HCT116 (cell line): ENCODE data around the gene MYOF.

Experiments used
- EGR1 ChIP-seq: IDR thresholded peaks from 2 replicates; pipeline ENCODE4 v1.6.1; 2012; ENCODE audit warnings: low read depth
- FOSL1 ChIP-seq: IDR thresholded peaks from 2 replicates; pipeline ENCODE4 v1.6.1; 2012; ENCODE audit warnings: low read depth
- POLR2A ChIP-seq: IDR thresholded peaks from 2 replicates; pipeline ENCODE4 v1.7.0; 2011; ENCODE audit warnings: borderline replicate concordance; ENCODE audit not compliant: insufficient read depth, insufficient read length; ENCODE audit errors: extremely low read depth
- POLR2AphosphoS5 ChIP-seq: IDR thresholded peaks from 2 replicates; pipeline ENCODE4 v1.6.1; 2011; ENCODE audit warnings: mild to moderate bottlenecking, low read depth, low read length, moderate library complexity
- SRF ChIP-seq: IDR thresholded peaks from 2 replicates; pipeline ENCODE4 v1.6.1; 2012; ENCODE audit warnings: low read depth
- TF ChIP-seq, protein P1 (sequence below), 3 experiments: fragments of 200-600 bp in 1 of 3; sonication (generic) in 1 of 3; IDR thresholded peaks in 2 of 3; conservative IDR thresholded peaks in 1 of 3; 2 replicates each; pipeline ENCODE4 v1.5.1; 2012 to 2017; ENCODE audit warnings: low read depth in 2 of 3, low read length in 2 of 3, antibody characterized with exemption in 1 of 3, borderline replicate concordance in 1 of 3, control low read depth in 1 of 3, mild to moderate bottlenecking in 1 of 3, mixed read lengths in 1 of 3, mixed run types in 1 of 3, moderate library complexity in 1 of 3; ENCODE audit not compliant: insufficient read depth in 1 of 3

- TF ChIP-seq POLR2AphosphoS5 (no peak), SRF (no peak), FOSL1 (no peak), EGR1 (no peak), POLR2A (no peak)
- TF ChIP-seq, protein P1, sequence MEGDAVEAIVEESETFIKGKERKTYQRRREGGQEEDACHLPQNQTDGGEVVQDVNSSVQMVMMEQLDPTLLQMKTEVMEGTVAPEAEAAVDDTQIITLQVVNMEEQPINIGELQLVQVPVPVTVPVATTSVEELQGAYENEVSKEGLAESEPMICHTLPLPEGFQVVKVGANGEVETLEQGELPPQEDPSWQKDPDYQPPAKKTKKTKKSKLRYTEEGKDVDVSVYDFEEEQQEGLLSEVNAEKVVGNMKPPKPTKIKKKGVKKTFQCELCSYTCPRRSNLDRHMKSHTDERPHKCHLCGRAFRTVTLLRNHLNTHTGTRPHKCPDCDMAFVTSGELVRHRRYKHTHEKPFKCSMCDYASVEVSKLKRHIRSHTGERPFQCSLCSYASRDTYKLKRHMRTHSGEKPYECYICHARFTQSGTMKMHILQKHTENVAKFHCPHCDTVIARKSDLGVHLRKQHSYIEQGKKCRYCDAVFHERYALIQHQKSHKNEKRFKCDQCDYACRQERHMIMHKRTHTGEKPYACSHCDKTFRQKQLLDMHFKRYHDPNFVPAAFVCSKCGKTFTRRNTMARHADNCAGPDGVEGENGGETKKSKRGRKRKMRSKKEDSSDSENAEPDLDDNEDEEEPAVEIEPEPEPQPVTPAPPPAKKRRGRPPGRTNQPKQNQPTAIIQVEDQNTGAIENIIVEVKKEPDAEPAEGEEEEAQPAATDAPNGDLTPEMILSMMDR (IDR thresholded peaks at IDR 0.05 in 2 of 3, conservative IDR thresholded peaks at IDR 0.05 in 1 of 3; ENCODE audit: borderline replicate concordance in 1 of 3, insufficient read depth in 1 of 3, low read depth in 2 of 3, low read length in 2 of 3) = no peak
These were observed 112.5 kb downstream of the MYOF start for GRCh38 chr10:93369588-93370164.
